Natural killer cell (primary cell): ENCODE measurements around the gene OTUD1. TPM values are rescaled to one million over a fixed set of nuclear protein-coding genes. Genes with fewer than 3 reads are reported as not detected.
A peak's percentile ranks its signal among the peaks of the same experiment; 100 is the strongest.

Experiments
- ATAC-seq, 3 donors: fragments of 150-1000 bp in 2 of 3; fragments of 200-7000 bp in 1 of 3; cut with Tn5 transposase; 1 replicate in 1 of 3; 2 replicates in 2 of 3; pipeline ENCODE4 v1.10.0; 2021; ENCODE audit warnings: mild to moderate bottlenecking in 2 of 3, moderate library complexity in 2 of 3
- DNase-seq, 2 donors: peaks; one replicate each; pipeline versions ENCODE4 v3.0.0 to v3.0.0-alpha.2; 2013 to 2021; ENCODE audit warnings: mixed read lengths in 1 of 2
- H3K27ac ChIP-seq: one replicate; pipeline ENCODE4 v1.5.1; 2013; ENCODE audit warnings: mild to moderate bottlenecking, low read length
- H3K27me3 ChIP-seq: one replicate; pipeline ENCODE4 v1.6.1; 2013; ENCODE audit warnings: low read length; ENCODE audit not compliant: control insufficient read depth, insufficient read depth
- H3K36me3 ChIP-seq: one replicate; pipeline ENCODE4 v1.6.1; 2013; ENCODE audit warnings: low read length; ENCODE audit not compliant: control insufficient read depth, insufficient read depth
- H3K4me1 ChIP-seq: one replicate; pipeline ENCODE4 v1.6.1; 2013; ENCODE audit warnings: low read length; ENCODE audit not compliant: control insufficient read depth, insufficient read depth
- H3K4me3 ChIP-seq: one replicate; pipeline ENCODE4 v1.5.1; 2013; ENCODE audit warnings: low read length
- H3K9me3 ChIP-seq: one replicate; pipeline ENCODE4 v1.6.1; 2013; ENCODE audit warnings: low read length; ENCODE audit not compliant: control insufficient read depth, insufficient read depth
- H3K27ac Mint-ChIP-seq, 2 donors: one replicate each; pipeline ENCODE4 v1.8.0; 2022; ENCODE audit warnings: mild to moderate bottlenecking in 2 of 2, mixed read lengths in 2 of 2, moderate library complexity in 1 of 2
- H3K27me3 Mint-ChIP-seq, 2 donors: one replicate each; pipeline ENCODE4 v1.8.0; 2022; ENCODE audit warnings: low read depth in 2 of 2, mixed read lengths in 2 of 2
- H3K36me3 Mint-ChIP-seq: one replicate; pipeline ENCODE4 v1.8.0; 2022; ENCODE audit warnings: mixed read lengths
- H3K4me1 Mint-ChIP-seq, 2 donors: one replicate each; pipeline ENCODE4 v1.8.0; 2022; ENCODE audit warnings: mixed read lengths in 2 of 2
- H3K4me3 Mint-ChIP-seq: one replicate; pipeline ENCODE4 v1.8.0; 2022; ENCODE audit warnings: mild to moderate bottlenecking, moderate library complexity, mixed read lengths
- H3K9me3 Mint-ChIP-seq, 2 donors: one replicate each; pipeline ENCODE4 v1.8.0; 2022; ENCODE audit warnings: mixed read lengths in 2 of 2
- WGBS: methylation state at CpG from one replicate; pipeline ENCODE4 v1.1.7; 2013; ENCODE audit warnings: missing lambda C conversion rate; ENCODE audit not compliant: insufficient coverage; 5-methylcytosine and 5-hydroxymethylcytosine counted together
- intact Hi-C: fragments of 100-400 bp; cut with micrococcal nuclease; formaldehyde crosslinking; loops from one replicate; pipeline ENCODE4 v1.14.2; 2022
- total RNA-seq, 4 donors: library from RNA; stranded (reverse); fragments of 120-200 nt in 1 of 4; gene quantifications; one replicate each; pipeline versions ENCODE4 v1.2.3 to v1.2.4, GENCODE V29; 2013 to 2022
- TF ChIP-seq, protein P1 (sequence below): fragments of 200-600 bp; IDR thresholded peaks from one replicate; pipeline ENCODE4 v1.8.0; 2022; ENCODE audit warnings: antibody characterized with exemption

The OTUD1 gene
- total RNA-seq, 3 donors from 2014 or later (not counting 1 experiment from before 2014, with no cell fraction given), result 24.8 to 49.3 (median 45.5) TPM

DNA sequence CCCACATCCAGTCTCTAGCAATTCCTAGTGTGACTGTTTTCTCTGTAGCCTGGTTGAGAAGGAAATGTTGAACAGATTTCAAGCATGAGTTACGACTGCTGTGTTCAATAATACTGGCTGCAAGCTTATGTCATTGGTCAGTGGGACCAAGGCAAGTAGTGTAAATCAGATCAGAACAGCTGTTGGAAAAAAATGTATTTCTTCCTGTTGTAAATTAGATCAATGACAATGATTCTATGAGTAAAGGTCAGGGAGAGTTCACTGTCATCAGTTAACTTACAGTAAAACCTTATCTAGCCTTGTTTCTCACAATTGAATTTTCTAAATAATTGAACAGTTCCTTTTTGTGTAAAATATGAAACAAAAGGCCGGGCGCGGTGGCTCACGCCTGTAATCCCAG lies 6.7 kb downstream of the OTUD1 start:
- no peak overlapping the region for H3K27ac ChIP-seq
- no peak for ATAC-seq

DNA sequence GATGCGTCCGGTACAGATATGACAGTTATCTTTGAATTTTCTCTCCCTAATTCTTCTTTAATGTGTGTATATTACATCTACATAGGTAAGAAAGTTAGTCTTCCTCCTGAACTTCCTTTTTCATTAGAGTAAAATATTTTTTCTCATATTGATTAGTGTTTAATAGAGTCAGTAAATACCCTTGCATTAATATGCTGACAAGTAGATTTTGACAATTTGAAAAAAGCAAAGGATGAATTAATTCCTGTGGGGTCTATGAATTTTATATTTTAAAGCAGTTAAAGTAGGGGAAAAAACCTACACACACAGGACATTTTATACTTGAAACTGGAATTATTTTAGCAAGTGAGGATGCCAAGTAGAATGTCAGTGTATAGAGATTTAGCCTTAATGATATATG lies 9.4 kb downstream of the OTUD1 start:
- no peaks in the 10 kb centered on the region for H3K9me3 ChIP-seq
- H3K4me1 ChIP-seq, result peaks cover 8% of the 10 kb centered on the region
- WGBS, result no CpG with 5 or more reads among the region's 2 CpGs
- intact Hi-C loops, result no loop called here
- Mint-ChIP-seq H3K4me3 (no peak overlapping the region), H3K27me3 (no peaks in the 10 kb centered on the region), H3K4me1 (peaks cover 12 to 17% of the 10 kb centered on the region in 2 donors), H3K9me3 (no peaks in the 10 kb centered on the region), H3K36me3 (no peaks in the 10 kb centered on the region), H3K27ac (peak overlapping the region; percentile 53 to 68)
- no peaks in the 10 kb centered on the region for H3K27me3 ChIP-seq
- H3K27ac ChIP-seq, result no peak overlapping the region
- H3K4me3 ChIP-seq, result no peak overlapping the region
- TF ChIP-seq, protein P1, sequence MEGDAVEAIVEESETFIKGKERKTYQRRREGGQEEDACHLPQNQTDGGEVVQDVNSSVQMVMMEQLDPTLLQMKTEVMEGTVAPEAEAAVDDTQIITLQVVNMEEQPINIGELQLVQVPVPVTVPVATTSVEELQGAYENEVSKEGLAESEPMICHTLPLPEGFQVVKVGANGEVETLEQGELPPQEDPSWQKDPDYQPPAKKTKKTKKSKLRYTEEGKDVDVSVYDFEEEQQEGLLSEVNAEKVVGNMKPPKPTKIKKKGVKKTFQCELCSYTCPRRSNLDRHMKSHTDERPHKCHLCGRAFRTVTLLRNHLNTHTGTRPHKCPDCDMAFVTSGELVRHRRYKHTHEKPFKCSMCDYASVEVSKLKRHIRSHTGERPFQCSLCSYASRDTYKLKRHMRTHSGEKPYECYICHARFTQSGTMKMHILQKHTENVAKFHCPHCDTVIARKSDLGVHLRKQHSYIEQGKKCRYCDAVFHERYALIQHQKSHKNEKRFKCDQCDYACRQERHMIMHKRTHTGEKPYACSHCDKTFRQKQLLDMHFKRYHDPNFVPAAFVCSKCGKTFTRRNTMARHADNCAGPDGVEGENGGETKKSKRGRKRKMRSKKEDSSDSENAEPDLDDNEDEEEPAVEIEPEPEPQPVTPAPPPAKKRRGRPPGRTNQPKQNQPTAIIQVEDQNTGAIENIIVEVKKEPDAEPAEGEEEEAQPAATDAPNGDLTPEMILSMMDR, result no peak
- no peaks in the 10 kb centered on the region for H3K36me3 ChIP-seq
- ATAC-seq (no peak), DNase-seq (no peak)

More for the DNA sequence above, 6.7 kb downstream of the OTUD1 start:
- intact Hi-C loops, result no loop called here
- H3K4me1 ChIP-seq, result peaks cover 13% of the 10 kb centered on the region
- H3K36me3 Mint-ChIP-seq, result no peaks in the 10 kb centered on the region
- H3K4me3 ChIP-seq, result no peak overlapping the region
- WGBS, result 98% methylated on average over 5 of the region's 5 CpGs
- peaks cover 30 to 43% of the 10 kb centered on the region in 2 donors for H3K4me1 Mint-ChIP-seq
- no peaks in the 10 kb centered on the region for H3K27me3 Mint-ChIP-seq
- H3K27me3 ChIP-seq, result no peaks in the 10 kb centered on the region
- no peaks in the 10 kb centered on the region for H3K36me3 ChIP-seq
- H3K9me3 ChIP-seq, result no peaks in the 10 kb centered on the region
- TF ChIP-seq, protein P1, result no peak
- DNase-seq, result no peak
- no peak overlapping the region for H3K27ac Mint-ChIP-seq
- H3K9me3 Mint-ChIP-seq, result no peaks in the 10 kb centered on the region
- no peak overlapping the region for H3K4me3 Mint-ChIP-seq

DNA sequence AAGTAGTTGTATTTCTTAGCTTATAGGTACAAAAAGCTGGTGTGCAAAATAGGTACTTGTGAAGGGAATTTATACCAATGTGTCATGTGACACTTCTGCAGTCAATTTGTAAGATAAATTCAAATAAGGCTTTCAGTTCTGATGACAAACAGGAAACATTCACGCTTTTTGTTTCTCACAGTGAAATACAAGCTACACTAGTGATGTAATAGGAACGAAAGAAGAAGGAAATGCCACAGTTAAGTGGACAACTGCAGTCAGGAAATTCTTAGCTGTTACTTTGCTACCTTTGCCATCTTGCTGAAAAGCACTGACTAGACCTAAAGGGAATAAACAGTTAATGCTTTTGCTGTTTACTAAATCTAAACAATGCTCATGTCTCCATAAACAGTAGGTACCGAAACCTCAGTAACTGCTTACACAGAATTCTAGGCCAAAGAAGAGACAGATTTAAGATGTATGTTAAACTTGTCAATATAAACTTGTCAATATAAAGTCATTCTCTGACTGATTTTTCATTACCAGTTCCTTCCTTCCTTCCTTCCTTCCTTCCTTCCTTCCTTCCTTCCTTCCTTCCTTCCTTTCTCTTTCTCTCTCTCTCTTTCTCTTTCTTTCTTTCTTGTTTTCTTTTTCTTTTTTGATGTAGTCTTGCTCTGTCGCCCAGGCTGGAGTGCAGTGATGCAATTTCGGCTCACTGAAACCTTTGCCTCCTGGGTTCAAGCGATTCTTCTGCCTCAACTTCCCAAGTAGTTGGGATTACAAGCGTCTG lies 10.1 kb downstream of the OTUD1 start:
- no peaks in the 10 kb centered on the region for H3K9me3 ChIP-seq
- no peaks in the 10 kb centered on the region for H3K36me3 ChIP-seq
- intact Hi-C loops, result no loop called here
- peak in 2 of 3 donors; percentile 49 to 63 for ATAC-seq
- Mint-ChIP-seq H3K27me3 (no peaks in the 10 kb centered on the region), H3K9me3 (no peaks in the 10 kb centered on the region), H3K4me1 (peaks cover 12 to 16% of the 10 kb centered on the region in 2 donors), H3K4me3 (no peak overlapping the region), H3K27ac (peak overlapping the region; percentile 53 to 68), H3K36me3 (no peaks in the 10 kb centered on the region)
- peak in 1 of 2 donors; percentile 45 for DNase-seq
- peaks cover 8% of the 10 kb centered on the region for H3K4me1 ChIP-seq
- WGBS, result 63% methylated on average over 6 of the region's 7 CpGs
- H3K27me3 ChIP-seq, result no peaks in the 10 kb centered on the region
- H3K4me3 ChIP-seq, result no peak overlapping the region
- peak overlapping the region; percentile 35 for H3K27ac ChIP-seq
- TF ChIP-seq, protein P1, result no peak
